Loucy (cell line): ENCODE data around the gene NLGN2.

Source experiments
- EZH2phosphoT487 ChIP-seq: fragments of 200-600 bp; IDR thresholded peaks from 2 replicates; pipeline ENCODE4 v1.6.1; 2018; ENCODE audit warnings: antibody characterized with exemption, mild to moderate bottlenecking, moderate library complexity, borderline replicate concordance
- TF ChIP-seq, protein P1 (sequence below): fragments of 200-600 bp; sonication (generic); conservative IDR thresholded peaks from 2 replicates; pipeline ENCODE4 v1.5.1; 2014; ENCODE audit warnings: mild to moderate bottlenecking, antibody characterized with exemption, low read length

DNA sequence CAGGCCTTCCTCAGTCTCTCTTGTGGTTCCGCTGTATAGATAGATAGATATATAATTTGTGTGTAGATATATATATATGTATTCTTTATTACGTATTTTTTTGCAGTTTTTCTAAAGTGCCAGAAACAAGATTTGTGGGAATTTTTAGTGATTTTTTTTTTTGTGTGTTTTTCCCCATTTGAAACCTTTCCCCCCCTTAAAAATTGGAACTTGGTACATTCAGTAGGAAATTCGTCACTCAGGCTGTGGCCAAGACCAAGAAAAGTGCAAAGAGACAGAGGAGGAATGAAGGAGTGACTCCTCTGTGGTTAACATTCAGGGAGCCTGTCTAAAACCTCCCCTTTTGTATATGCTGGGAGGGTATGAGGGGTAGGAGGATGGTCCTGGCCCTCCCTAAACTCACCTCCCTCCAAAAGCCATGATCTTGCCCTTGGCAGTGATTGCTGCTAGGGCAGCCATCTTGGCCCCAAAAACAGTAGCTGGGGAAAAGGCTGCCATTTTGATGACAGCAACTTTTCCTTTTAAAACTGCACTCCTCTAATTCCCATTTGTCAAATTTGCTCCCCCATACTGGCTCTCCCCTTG lies 52.4 kb downstream of the NLGN2 start:
- TF ChIP-seq, protein P1, sequence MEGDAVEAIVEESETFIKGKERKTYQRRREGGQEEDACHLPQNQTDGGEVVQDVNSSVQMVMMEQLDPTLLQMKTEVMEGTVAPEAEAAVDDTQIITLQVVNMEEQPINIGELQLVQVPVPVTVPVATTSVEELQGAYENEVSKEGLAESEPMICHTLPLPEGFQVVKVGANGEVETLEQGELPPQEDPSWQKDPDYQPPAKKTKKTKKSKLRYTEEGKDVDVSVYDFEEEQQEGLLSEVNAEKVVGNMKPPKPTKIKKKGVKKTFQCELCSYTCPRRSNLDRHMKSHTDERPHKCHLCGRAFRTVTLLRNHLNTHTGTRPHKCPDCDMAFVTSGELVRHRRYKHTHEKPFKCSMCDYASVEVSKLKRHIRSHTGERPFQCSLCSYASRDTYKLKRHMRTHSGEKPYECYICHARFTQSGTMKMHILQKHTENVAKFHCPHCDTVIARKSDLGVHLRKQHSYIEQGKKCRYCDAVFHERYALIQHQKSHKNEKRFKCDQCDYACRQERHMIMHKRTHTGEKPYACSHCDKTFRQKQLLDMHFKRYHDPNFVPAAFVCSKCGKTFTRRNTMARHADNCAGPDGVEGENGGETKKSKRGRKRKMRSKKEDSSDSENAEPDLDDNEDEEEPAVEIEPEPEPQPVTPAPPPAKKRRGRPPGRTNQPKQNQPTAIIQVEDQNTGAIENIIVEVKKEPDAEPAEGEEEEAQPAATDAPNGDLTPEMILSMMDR, result no peak
- TF ChIP-seq EZH2phosphoT487, result no peak
